ENCODE results near the gene ASB15.

GRCh38 chr7:123553159-123553558, 48.5 kb upstream of the ASB15 start:
- TF ChIP-seq CTCF (conservative IDR thresholded peaks at IDR 0.05; ENCODE audit: low read depth, low read length) (no peak), EZH2phosphoT487 (IDR thresholded peaks at IDR 0.05; ENCODE audit: borderline replicate concordance, low read length) (no peak), EZH2 (IDR thresholded peaks at IDR 0.05; ENCODE audit: low read length, unreplicated experiment) (no peak)

Data from PC-3 (cell line).